SK-N-SH (cell line): ENCODE measurements around the gene DPP4. TPM values are rescaled to one million over a fixed set of nuclear protein-coding genes. Genes with fewer than 3 reads are reported as not detected.

Experiments
- CTCF ChIA-PET: fragments of 300-600, 350-600 bp; formaldehyde crosslinking; extraction: SDS; loops from one replicate; lab custom pipeline; 2021; lab: Yijun Ruan, JAX
- POLR2A ChIA-PET: fragments of 350-600 bp; sonication (Branson Sonifier 250); formaldehyde crosslinking; extraction: SDS; loops from one replicate; lab custom pipeline; 2020; ENCODE audit warnings: antibody characterized with exemption, inconsistent platforms; lab: Yijun Ruan, JAX
- DNase-seq: peaks from one replicate; pipeline ENCODE4 v3.0.0; 2012
- H2AFZ ChIP-seq: fragments of 200-600 bp; sonication (generic); 2 replicates; pipeline ENCODE4 v1.8.1; 2016; ENCODE audit warnings: antibody characterized with exemption, mild to moderate bottlenecking, low read depth
- H3F3A ChIP-seq: fragments of 200-600 bp; sonication (generic); replicated peaks from 2 replicates; pipeline ENCODE3; 2016; ENCODE audit warnings: antibody characterized with exemption, mild to moderate bottlenecking; ENCODE audit not compliant: insufficient read depth
- H3K27ac ChIP-seq, 2 experiments: fragments of 200-500 bp in 1 of 2; fragments of 200-600 bp in 1 of 2; sonication (Bioruptor generic) in 1 of 2; sonication (generic), shearing (Covaris generic) in 1 of 2; 2 replicates each; pipeline versions ENCODE4 v1.5.1 to v1.6.1; 2014 to 2016; ENCODE audit warnings: low read depth in 2 of 2, inconsistent platforms in 1 of 2, low read length in 1 of 2, mild to moderate bottlenecking in 1 of 2, mixed read lengths in 1 of 2
- H3K27me3 ChIP-seq: fragments of 200-600 bp; sonication (generic), shearing (Covaris generic); 2 replicates; pipeline ENCODE4 v1.6.1; 2016; ENCODE audit warnings: mixed run types; ENCODE audit not compliant: insufficient read depth
- H3K36me3 ChIP-seq, 2 experiments: fragments of 200-500 bp in 1 of 2; fragments of 200-600 bp in 1 of 2; sonication (Bioruptor generic) in 1 of 2; sonication (generic) in 1 of 2; replicated peaks in 1 of 2; 2 replicates each; pipeline versions ENCODE3 to v1.5.1; 2014 to 2016; ENCODE audit warnings: low read length in 1 of 2, mild to moderate bottlenecking in 1 of 2; ENCODE audit not compliant: insufficient read depth in 2 of 2, control insufficient read depth in 1 of 2
- H3K4me1 ChIP-seq, 2 experiments: fragments of 200-500 bp in 1 of 2; fragments of 200-600 bp in 1 of 2; sonication (Bioruptor generic) in 1 of 2; sonication (generic), shearing (Covaris generic) in 1 of 2; 2 replicates each; pipeline versions ENCODE4 v1.5.1 to v1.6.1; 2014 to 2016; ENCODE audit warnings: low read depth in 1 of 2, low read length in 1 of 2, mixed run types in 1 of 2; ENCODE audit not compliant: insufficient read depth in 2 of 2, control insufficient read depth in 1 of 2
- H3K4me2 ChIP-seq: fragments of 200-600 bp; sonication (generic), shearing (Covaris generic); 2 replicates; pipeline ENCODE4 v1.6.1; 2017; ENCODE audit warnings: mixed run types
- H3K4me3 ChIP-seq, 2 experiments: fragments of 200-500 bp in 1 of 2; fragments of 200-600 bp in 1 of 2; sonication (Bioruptor generic) in 1 of 2; sonication (generic), shearing (Covaris generic) in 1 of 2; 2 replicates each; pipeline versions ENCODE4 v1.5.1 to v1.8.1; 2014 to 2016; ENCODE audit warnings: low read depth in 2 of 2, inconsistent platforms in 1 of 2, low read length in 1 of 2, mild to moderate bottlenecking in 1 of 2, mixed read lengths in 1 of 2, moderate library complexity in 1 of 2
- H3K79me2 ChIP-seq: fragments of 200-600 bp; sonication (generic); 2 replicates; pipeline ENCODE4 v1.8.1; 2017; ENCODE audit warnings: mild to moderate bottlenecking; ENCODE audit not compliant: insufficient read depth
- H3K9ac ChIP-seq: fragments of 200-600 bp; sonication (generic); 2 replicates; pipeline ENCODE4 v1.6.1; 2017; ENCODE audit warnings: mixed run types
- H3K9me2 ChIP-seq: fragments of 200-600 bp; sonication (generic); 2 replicates; pipeline ENCODE4 v1.6.1; 2017; ENCODE audit warnings: mixed run types
- H3K9me3 ChIP-seq: fragments of 200-600 bp; sonication (generic); 2 replicates; pipeline ENCODE4 v1.6.1; 2017; ENCODE audit warnings: mixed run types, mild to moderate bottlenecking, moderate library complexity
- H4K20me1 ChIP-seq: fragments of 200-600 bp; sonication (generic); 2 replicates; pipeline ENCODE4 v1.6.1; 2017; ENCODE audit warnings: mild to moderate bottlenecking, mixed run types; ENCODE audit not compliant: insufficient read depth
- CTCF ChIP-seq: fragments of 200-600 bp; sonication (generic); IDR thresholded peaks from 2 replicates; pipeline ENCODE4 v1.6.1; 2017; ENCODE audit warnings: antibody characterized with exemption, mild to moderate bottlenecking, moderate library complexity
- ELF1 ChIP-seq: IDR thresholded peaks from 2 replicates; pipeline ENCODE4 v1.4.0; 2012
- EZH2phosphoT487 ChIP-seq: fragments of 200-600 bp; sonication (generic); IDR thresholded peaks from 2 replicates; pipeline ENCODE4 v1.6.1; 2017; ENCODE audit warnings: low read depth, mixed run types, mild to moderate bottlenecking, antibody characterized with exemption, moderate library complexity, borderline replicate concordance
- FOXJ3 ChIP-seq: sonication (generic); formaldehyde crosslinking; IDR thresholded peaks from 2 replicates; pipeline ENCODE4 v1.5.1; 2020; ENCODE audit warnings: mild to moderate bottlenecking, missing genetic modification reagents
- GATA2 ChIP-seq: sonication (generic); formaldehyde crosslinking; IDR thresholded peaks from 2 replicates; pipeline ENCODE4 v1.5.0; 2020; ENCODE audit warnings: mild to moderate bottlenecking, missing genetic modification reagents
- MEF2A ChIP-seq: IDR thresholded peaks from 2 replicates; pipeline ENCODE4 v1.4.0; 2012; ENCODE audit warnings: low read depth, borderline replicate concordance
- NFIC ChIP-seq: IDR thresholded peaks from 2 replicates; pipeline ENCODE4 v1.4.0; 2012; ENCODE audit warnings: borderline replicate concordance
- NRF1 ChIP-seq: IDR thresholded peaks from 2 replicates; pipeline ENCODE4 v1.6.1; 2012; ENCODE audit warnings: low read depth, mild to moderate bottlenecking, low read length
- RAD21 ChIP-seq: IDR thresholded peaks from 2 replicates; pipeline ENCODE4 v1.6.1; 2012; ENCODE audit warnings: mild to moderate bottlenecking, low read length
- REST ChIP-seq: IDR thresholded peaks from 2 replicates; pipeline ENCODE4 v1.6.1; 2012; ENCODE audit warnings: mild to moderate bottlenecking, low read depth, low read length, moderate library complexity
- TAF1 ChIP-seq: IDR thresholded peaks from 2 replicates; pipeline ENCODE4 v1.6.1; 2012; ENCODE audit warnings: low read depth, mild to moderate bottlenecking, low read length, moderate library complexity, borderline replicate concordance
- TEAD4 ChIP-seq: IDR thresholded peaks from 2 replicates; pipeline ENCODE4 v1.4.0; 2012; ENCODE audit warnings: mild to moderate bottlenecking, borderline replicate concordance; ENCODE audit not compliant: insufficient read depth
- WGBS: methylation state at CpG from one replicate; pipeline ENCODE4 v1.1.6; 2017; ENCODE audit warnings: low lambda C conversion rate; 5-methylcytosine and 5-hydroxymethylcytosine counted together
- polyA plus RNA-seq, 3 experiments: library from polyadenylated mRNA; depleted of rRNA; stranded (reverse); fragments of >200 nt; gene quantifications; 2 replicates each; pipeline ENCODE4 v1.2.3, GENCODE V29; 2012

Gene DPP4
- polyA plus RNA-seq, 1 of the 3 experiments (the other 2 are of a cell fraction), result 5.0 TPM

GRCh38 chr2:162022290-162022945, 51.6 kb downstream of the DPP4 start (continued):
- TF ChIP-seq MEF2A (0 out of 2 replicates have a peak, but pooled peaks have one; percentile 11), EZH2phosphoT487 (no peak), REST (no peak), NRF1 (no peak), ELF1 (no peak), GATA2 (CRISPR knock-in tag) (no peak), TAF1 (no peak), FOXJ3 (CRISPR knock-in tag) (no peak), RAD21 (no peak)

- H3K79me2 ChIP-seq, result no peaks in the 10 kb centered on the region
- H2AFZ ChIP-seq, result no peak overlapping the region
- no peak for DNase-seq
- no peak overlapping the region for H3K27ac ChIP-seq
- no peaks in the 10 kb centered on the region for H3F3A ChIP-seq
- 91% methylated on average over 7 of the region's 7 CpGs for WGBS
- no peaks in the 10 kb centered on the region for H3K36me3 ChIP-seq
- no peaks in the 10 kb centered on the region for H3K9me2 ChIP-seq
- ChIA-PET POLR2A (no interaction called here), CTCF (no interaction called here)
- H3K4me2 ChIP-seq, result no peak overlapping the region
- TF ChIP-seq GATA2 (CRISPR knock-in tag) (no peak), TAF1 (no peak), CTCF (no peak), NFIC (no peak), TEAD4 (no peak)
- H4K20me1 ChIP-seq, result no peaks in the 10 kb centered on the region
- H3K4me3 ChIP-seq, result no peak overlapping the region
- H3K4me1 ChIP-seq, result no peaks in the 10 kb centered on the region; a peak in 2 of 4 replicates
- no peaks in the 10 kb centered on the region for H3K9me3 ChIP-seq
- no peaks in the 10 kb centered on the region for H3K27me3 ChIP-seq
- H3K9ac ChIP-seq, result no peak overlapping the region
These were observed 52.4 kb downstream of the DPP4 start for GRCh38 chr2:162021516-162022058.
